IPS DF 6.9 (cell line): ENCODE data around the gene CHDH.

Experiments
- DNase-seq: peaks from one replicate; pipeline ENCODE4 v3.0.0-alpha.2; 2013; ENCODE audit warnings: low read depth, low spot score
- H3K27ac ChIP-seq: one replicate; pipeline ENCODE4 v1.5.1; 2013; ENCODE audit warnings: low read length, control low read depth
- H3K27me3 ChIP-seq: 2 replicates; pipeline ENCODE4 v1.6.1; 2013; ENCODE audit warnings: mild to moderate bottlenecking, low read length; ENCODE audit not compliant: control insufficient read depth, insufficient read depth
- H3K36me3 ChIP-seq: 2 replicates; pipeline ENCODE4 v1.6.1; 2013; ENCODE audit warnings: low read length; ENCODE audit not compliant: control insufficient read depth, insufficient read depth
- H3K4me1 ChIP-seq: 2 replicates; pipeline ENCODE4 v1.6.1; 2013; ENCODE audit warnings: low read length; ENCODE audit not compliant: control insufficient read depth, insufficient read depth
- H3K4me3 ChIP-seq: 2 replicates; pipeline ENCODE4 v1.5.1; 2013; ENCODE audit warnings: mild to moderate bottlenecking, low read length
- H3K9me3 ChIP-seq: 2 replicates; pipeline ENCODE4 v1.6.1; 2013; ENCODE audit warnings: low read length, inconsistent platforms; ENCODE audit not compliant: control insufficient read depth, insufficient read depth
- WGBS: extraction: QIAGEN DNeasy Blood & Tissue Kit; methylation state at CpG from one replicate; pipeline ENCODE4 v1.1.7; 2013; ENCODE audit warnings: mixed read lengths, missing lambda C conversion rate; ENCODE audit not compliant: insufficient read length, insufficient coverage; 5-methylcytosine and 5-hydroxymethylcytosine counted together

Gene CHDH

DNA sequence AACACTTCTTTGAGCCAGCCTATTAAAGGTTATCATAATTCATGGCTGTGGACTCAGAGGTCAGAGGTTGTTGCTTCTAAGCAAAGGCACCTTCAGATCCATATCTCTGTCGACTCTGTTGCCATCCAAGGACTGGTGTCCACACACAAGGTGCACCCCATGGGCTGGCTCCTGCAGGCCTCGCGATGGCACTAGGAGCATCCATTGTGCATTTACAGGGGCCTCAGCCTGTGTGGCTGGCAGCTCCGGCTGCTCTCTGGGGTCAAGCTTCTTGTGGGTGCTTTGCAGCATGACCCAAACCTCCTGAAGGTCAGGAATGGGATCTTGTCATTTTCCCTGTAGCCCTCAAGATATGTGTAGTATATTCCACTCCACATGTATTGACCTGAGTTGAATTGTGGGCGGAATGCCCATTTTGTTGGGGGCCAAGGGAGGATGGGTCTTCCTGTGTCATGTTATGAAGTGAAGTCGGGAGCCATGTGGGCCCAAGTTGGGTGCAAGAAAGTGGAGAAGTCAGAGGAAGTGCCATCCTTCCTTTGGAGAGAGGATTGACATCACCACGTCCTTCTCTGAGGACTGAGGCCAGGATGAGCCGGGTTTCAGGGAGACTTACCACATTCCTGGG, 43.9 kb downstream of the CHDH start:
- H3K4me1 ChIP-seq = no peaks in the 10 kb centered on the region; the same call in 1 of the 2 replicates
- no peaks in the 10 kb centered on the region for H3K27me3 ChIP-seq
- H3K36me3 ChIP-seq = no peaks in the 10 kb centered on the region
- no peaks in the 10 kb centered on the region for H3K9me3 ChIP-seq
- no peak overlapping the region for H3K4me3 ChIP-seq
- no peak for DNase-seq
- no peak overlapping the region for H3K27ac ChIP-seq
- WGBS = no CpG with 5 or more reads among the region's 8 CpGs

DNA sequence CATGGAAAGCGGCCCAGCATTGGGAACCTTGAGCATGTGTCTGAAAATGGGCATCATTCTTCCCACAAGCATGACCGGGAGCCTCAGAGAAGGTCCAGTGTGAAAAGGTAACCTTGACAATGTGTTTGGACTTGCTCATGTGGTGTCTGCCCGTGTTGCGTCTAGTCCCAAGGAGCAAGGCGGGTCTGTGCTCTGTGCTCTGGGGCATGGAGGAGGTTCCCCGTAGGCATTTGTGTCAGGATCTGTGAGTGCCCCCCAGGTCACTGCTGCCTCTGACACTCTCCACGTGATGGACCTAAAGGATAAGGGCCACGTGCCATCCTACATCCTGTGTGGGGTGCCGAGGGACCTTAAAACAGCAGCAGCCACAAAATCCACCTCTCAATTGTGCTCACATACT, 44.9 kb downstream of the CHDH start:
- no peak for DNase-seq
- H3K27me3 ChIP-seq = no peaks in the 10 kb centered on the region
- H3K4me1 ChIP-seq = no peaks in the 10 kb centered on the region; the same call in 1 of the 2 replicates
- H3K9me3 ChIP-seq = no peaks in the 10 kb centered on the region
- H3K27ac ChIP-seq = no peak overlapping the region
- no peaks in the 10 kb centered on the region for H3K36me3 ChIP-seq
- H3K4me3 ChIP-seq = no peak overlapping the region
- no CpG with 5 or more reads among the region's 9 CpGs for WGBS

DNA sequence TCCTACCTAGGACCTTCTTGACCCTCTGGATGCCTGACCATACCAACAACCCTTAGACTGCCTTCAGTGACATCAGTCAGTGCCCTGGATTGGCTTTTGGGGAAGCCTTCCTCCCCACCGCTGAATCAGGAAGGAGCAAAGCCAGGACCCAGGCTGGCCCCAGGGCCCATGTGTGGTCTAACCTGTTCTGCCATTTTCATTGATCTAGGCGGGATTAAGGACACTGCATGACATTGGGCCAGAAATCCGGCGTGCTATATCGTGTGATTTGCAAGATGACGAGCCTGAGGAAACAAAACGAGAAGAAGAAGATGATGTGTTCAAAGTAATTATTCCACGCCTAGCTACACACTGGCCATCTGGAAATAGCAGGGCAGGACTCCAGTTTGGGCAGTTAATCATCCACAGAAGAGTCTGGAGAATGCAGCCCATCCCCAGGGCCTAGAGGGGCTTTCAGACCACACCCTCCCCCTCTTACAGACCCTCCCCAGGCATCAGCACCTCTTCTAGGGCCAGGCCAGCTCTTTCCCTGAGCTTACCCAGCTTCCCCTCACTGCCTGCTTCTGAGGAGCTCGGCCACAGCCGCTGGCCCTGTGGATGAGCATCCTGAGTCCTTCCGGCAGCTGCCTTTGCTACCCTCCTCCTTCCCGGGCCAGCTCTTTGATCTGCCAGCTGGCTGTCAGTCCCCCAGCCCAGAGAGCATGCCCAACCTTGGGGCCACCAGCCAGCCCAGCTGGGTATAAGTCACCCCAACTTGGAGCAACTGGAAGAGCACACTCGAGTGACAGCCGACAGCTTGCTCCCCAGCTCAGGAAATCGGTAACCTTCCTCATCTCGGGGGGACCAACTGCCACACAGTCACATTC, 45.9 kb downstream of the CHDH start:
- no peaks in the 10 kb centered on the region for H3K27me3 ChIP-seq
- DNase-seq = no peak
- H3K4me1 ChIP-seq = no peaks in the 10 kb centered on the region; the same call in 1 of the 2 replicates
- no peak overlapping the region for H3K27ac ChIP-seq
- H3K4me3 ChIP-seq = no peak overlapping the region
- H3K36me3 ChIP-seq = no peaks in the 10 kb centered on the region
- H3K9me3 ChIP-seq = no peaks in the 10 kb centered on the region
- WGBS = no CpG with 5 or more reads among the region's 16 CpGs

DNA sequence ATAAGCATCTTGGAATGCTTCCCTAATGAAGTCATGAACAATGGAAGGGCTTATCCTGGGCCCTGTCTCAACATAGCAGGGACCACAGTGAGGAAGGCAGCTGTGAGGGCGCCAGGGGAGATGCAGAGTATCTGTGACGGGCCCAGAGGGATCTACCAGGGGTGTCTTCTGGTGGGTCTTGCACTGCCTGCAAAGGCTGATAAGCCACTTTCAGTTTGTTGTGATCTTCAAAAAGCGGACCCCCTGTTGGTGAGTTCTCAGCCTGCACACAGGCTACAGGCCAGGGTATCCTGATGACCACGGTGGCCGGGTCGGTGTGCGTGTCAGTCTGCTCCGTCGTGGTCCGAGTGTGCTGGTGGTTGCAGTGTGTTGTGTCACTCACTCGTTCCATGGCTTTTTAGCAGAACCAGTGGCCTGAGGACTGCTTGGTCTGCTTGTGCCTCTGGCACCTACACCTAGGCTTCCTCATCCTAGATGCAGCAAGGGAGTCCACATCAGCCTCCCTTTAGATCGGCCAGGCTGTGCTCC, 46.8 kb downstream of the CHDH start:
- Histone ChIP-seq H3K27me3 (no peaks in the 10 kb centered on the region), H3K4me1 (no peaks in the 10 kb centered on the region; the same call in 1 of the 2 replicates), H3K9me3 (no peaks in the 10 kb centered on the region), H3K36me3 (no peaks in the 10 kb centered on the region), H3K27ac (no peak overlapping the region), H3K4me3 (no peak overlapping the region)
- no peak for DNase-seq
- no CpG with 5 or more reads among the region's 12 CpGs for WGBS

DNA sequence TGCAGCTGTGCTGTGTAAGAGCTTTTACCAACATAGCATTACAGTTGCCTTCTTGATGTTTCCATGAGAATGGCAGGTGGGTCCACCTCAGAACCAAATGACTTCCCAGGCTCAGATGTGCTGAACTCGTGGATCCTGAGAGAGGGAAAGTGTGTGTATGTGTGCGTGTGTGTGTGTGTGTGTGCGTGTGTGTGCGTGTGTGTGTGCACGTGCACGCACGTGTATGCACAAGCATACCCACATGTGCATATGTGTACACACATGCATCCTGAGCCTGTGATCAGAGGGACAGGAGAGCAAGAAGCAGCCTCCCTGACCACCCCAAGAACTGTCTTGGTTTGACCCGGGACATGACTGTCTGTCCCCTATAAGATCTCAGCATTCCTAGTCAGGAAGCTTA, 48.1 kb downstream of the CHDH start:
- no peaks in the 10 kb centered on the region for H3K27me3 ChIP-seq
- no peak for DNase-seq
- H3K4me3 ChIP-seq = no peak overlapping the region
- no peaks in the 10 kb centered on the region for H3K4me1 ChIP-seq
- H3K9me3 ChIP-seq = no peaks in the 10 kb centered on the region
- no peaks in the 10 kb centered on the region for H3K36me3 ChIP-seq
- H3K27ac ChIP-seq = no peak overlapping the region
- WGBS = no CpG with 5 or more reads among the region's 8 CpGs

DNA sequence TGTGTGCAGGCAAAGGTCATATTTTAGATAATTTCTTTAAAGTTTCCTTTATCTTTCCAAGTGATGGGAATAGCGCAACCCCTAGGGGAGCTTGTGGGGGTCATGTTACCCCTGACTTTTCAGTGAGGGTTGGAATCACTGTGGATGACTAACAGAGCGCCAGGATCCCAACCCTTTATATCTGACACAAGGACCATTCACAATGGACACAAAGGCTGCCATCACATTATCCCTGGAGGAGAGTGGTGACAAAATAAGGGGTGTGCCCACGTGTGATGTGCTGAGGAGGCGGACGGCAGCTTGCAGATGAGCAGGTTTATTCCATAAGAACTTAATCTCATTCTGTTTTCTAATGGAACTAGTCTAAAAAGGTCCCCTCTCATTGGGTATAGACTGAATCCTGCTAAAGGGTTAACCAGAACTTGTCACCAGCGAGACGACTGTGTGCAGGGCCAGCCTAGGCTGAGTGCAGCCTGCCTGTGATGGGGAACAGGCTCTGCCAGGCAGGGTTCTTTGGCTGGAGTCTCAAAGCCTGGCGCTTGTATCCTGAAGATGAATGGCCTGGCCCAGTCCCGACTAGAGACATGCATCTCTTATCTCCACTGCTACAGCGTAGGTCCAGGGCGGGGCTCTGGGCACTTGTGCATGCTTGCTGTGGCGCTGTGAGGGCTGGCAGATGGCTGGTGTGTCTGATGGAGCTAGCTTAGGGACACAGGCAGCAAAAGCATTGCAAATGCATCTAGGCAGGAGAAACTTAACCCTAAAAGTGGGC, 50.2 kb downstream of the CHDH start:
- no peak overlapping the region for H3K4me3 ChIP-seq
- no peaks in the 10 kb centered on the region for H3K36me3 ChIP-seq
- H3K9me3 ChIP-seq = no peaks in the 10 kb centered on the region
- H3K27me3 ChIP-seq = no peaks in the 10 kb centered on the region
- no peak for DNase-seq
- H3K4me1 ChIP-seq = no peaks in the 10 kb centered on the region
- no CpG with 5 or more reads among the region's 12 CpGs for WGBS
- H3K27ac ChIP-seq = no peak overlapping the region

DNA sequence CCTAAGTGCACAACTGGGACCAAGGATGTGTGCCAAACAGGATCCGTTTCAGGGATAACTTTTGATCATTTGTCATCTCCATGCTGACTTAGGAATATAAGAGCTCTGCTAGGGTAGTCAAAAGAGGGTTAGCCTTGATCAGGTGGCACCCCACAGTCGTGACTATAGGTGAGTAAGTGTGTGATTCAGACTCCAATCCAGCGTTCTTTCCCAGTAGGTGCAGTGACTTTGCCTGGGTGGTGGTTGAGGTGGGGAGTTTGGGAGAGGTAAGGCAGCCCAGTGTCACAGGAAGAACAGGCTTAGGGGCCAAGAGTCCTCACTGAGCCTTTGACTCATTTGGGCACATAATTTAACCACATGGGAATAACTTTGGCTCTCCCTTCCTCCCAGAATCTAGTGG, 51.0 kb downstream of the CHDH start:
- Histone ChIP-seq H3K4me1 (no peaks in the 10 kb centered on the region), H3K36me3 (no peaks in the 10 kb centered on the region), H3K27me3 (no peaks in the 10 kb centered on the region), H3K9me3 (no peaks in the 10 kb centered on the region), H3K27ac (no peak overlapping the region), H3K4me3 (no peak overlapping the region)
- DNase-seq = no peak
- whole genome bisulfite sequencing = no CpG with 5 or more reads among the region's 3 CpGs

DNA sequence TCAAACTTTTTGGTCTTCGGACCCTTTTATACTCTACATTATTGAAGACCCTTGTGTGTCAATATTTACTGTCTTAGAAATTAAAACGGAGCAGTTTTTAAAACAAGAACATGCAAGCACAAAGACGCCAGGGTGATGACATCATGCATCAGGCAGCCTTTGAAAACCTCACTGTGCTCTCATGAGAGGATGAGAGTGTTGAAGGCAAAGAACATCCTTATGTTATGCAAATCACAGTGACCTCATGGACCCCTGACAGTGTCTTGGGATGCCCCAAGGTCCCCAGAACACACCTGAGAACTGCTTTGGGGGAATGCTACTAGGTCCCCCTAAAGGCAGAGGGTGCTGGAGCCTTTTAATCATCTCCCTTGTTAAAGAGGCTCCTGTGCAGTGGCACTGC, 51.6 kb downstream of the CHDH start:
- Histone ChIP-seq H3K27ac (no peak overlapping the region), H3K4me1 (no peaks in the 10 kb centered on the region; the same call in 1 of the 2 replicates), H3K4me3 (no peak overlapping the region), H3K9me3 (no peaks in the 10 kb centered on the region), H3K36me3 (no peaks in the 10 kb centered on the region), H3K27me3 (no peaks in the 10 kb centered on the region)
- WGBS = no CpG with 5 or more reads among the region's 3 CpGs
- no peak for DNase-seq

DNA sequence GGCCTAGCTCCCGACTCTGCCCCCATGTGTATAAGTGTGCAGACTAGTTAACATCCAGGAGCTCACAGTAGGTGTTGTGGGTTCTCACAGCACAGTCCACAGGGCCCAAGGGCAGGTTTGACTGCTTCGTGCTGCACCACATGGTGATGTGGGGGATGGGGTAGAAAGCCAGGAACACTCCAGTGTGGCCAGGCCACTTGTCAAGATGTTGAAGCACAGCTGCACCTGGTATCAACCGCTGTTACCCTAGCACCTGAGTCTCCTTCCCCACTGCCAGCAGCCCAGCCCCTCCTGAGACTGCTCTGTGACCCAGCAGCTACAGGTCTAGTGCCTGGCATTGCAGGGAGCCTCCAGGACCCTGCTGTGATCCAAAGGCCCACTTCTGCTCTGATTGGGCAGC, 53.4 kb downstream of the CHDH start:
- Histone ChIP-seq H3K27ac (no peak overlapping the region), H3K9me3 (no peaks in the 10 kb centered on the region), H3K27me3 (no peaks in the 10 kb centered on the region), H3K4me3 (no peak overlapping the region), H3K36me3 (no peaks in the 10 kb centered on the region), H3K4me1 (no peaks in the 10 kb centered on the region; the same call in none of the 2 replicates)
- WGBS = no CpG with 5 or more reads among the region's 3 CpGs
- DNase-seq = no peak

DNA sequence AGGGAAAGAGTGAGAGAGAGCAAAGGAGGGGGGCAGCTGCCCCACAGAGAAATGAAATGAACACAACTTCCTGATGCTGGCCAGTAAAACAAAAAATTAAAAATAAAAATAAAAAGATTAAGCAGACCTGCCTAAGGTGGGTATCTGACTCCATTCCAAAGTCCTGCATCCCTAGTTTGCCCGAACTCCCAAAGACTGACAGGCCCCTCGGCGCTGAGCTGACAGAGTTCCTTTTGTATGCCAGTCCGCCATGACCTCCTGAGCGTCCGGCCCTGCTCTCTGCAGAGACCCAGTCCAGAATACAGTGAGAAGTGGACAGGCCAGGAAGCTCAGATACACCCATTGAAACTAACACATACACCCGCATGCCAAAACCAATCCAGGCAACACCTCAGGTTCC, 54.9 kb downstream of the CHDH start:
- no peak for DNase-seq
- Histone ChIP-seq H3K4me1 (no peaks in the 10 kb centered on the region; the same call in none of the 2 replicates), H3K27ac (no peak overlapping the region), H3K36me3 (no peaks in the 10 kb centered on the region), H3K9me3 (no peaks in the 10 kb centered on the region), H3K27me3 (no peaks in the 10 kb centered on the region), H3K4me3 (no peak overlapping the region)
- no CpG with 5 or more reads among the region's 7 CpGs for WGBS
